Caco-2 (cell line): ENCODE results near the gene CTXN2. TPM values are rescaled to one million over a fixed set of nuclear protein-coding genes. Genes with fewer than 3 reads are reported as not detected.

Source experiments
- BruUV-seq: library from RNA; stranded (reverse); fragments of 400-500 nt; replicated peaks from 2 replicates; lab custom pipeline; 2021; lab: Mats Ljungman, UMichigan
- CTCF ChIA-PET: fragments of 300-600 bp; sonication (Branson Sonifier 250); formaldehyde crosslinking; loops from one replicate; lab custom pipeline; 2022; ENCODE audit warnings: antibody characterized with exemption; lab: Charles Lee
- POLR2A ChIA-PET: fragments of 300-600 bp; sonication (Branson Sonifier 250); formaldehyde crosslinking; loops from one replicate; lab custom pipeline; 2022; ENCODE audit warnings: antibody characterized with exemption; lab: Charles Lee
- DNase-seq, 2 experiments: peaks; one replicate each; pipeline versions ENCODE4 v3.0.0 to v3.0.0-alpha.2; 2020 to 2022
- H3K27me3 ChIP-seq: replicated peaks from 2 replicates; pipeline ENCODE4 v1.6.0; 2011; ENCODE audit warnings: low read length; ENCODE audit not compliant: control insufficient read depth, insufficient read depth
- H3K36me3 ChIP-seq: 2 replicates; pipeline ENCODE4 v1.5.1; 2011; ENCODE audit warnings: low read length; ENCODE audit not compliant: control insufficient read depth, insufficient read depth
- H3K4me1 ChIP-seq: fragments of 250-450 bp; sonication (Bioruptor Pico); 2 replicates; pipeline ENCODE4 v1.5.1; 2020; ENCODE audit warnings: mild to moderate bottlenecking
- H3K4me3 ChIP-seq: 2 replicates; pipeline ENCODE4 v1.5.1; 2011; ENCODE audit warnings: low read depth, mild to moderate bottlenecking, control low read depth, low read length
- H3K9me3 ChIP-seq: fragments of 250-450 bp; sonication (Bioruptor Pico); 2 replicates; pipeline ENCODE4 v1.5.1; 2020; ENCODE audit warnings: mild to moderate bottlenecking, moderate library complexity
- H3K27ac Mint-ChIP-seq: one replicate; pipeline ENCODE4 v1.8.0; 2022; ENCODE audit warnings: mixed read lengths; ENCODE audit not compliant: unreplicated experiment
- H3K27me3 Mint-ChIP-seq: one replicate; pipeline ENCODE4 v1.8.0; 2022; ENCODE audit warnings: mixed read lengths; ENCODE audit not compliant: insufficient read depth, unreplicated experiment
- H3K36me3 Mint-ChIP-seq: one replicate; pipeline ENCODE4 v1.8.0; 2022; ENCODE audit warnings: mild to moderate bottlenecking, mixed read lengths; ENCODE audit not compliant: insufficient read depth, unreplicated experiment
- H3K4me1 Mint-ChIP-seq: one replicate; pipeline ENCODE4 v1.8.0; 2022; ENCODE audit warnings: low read depth, mixed read lengths; ENCODE audit not compliant: unreplicated experiment
- H3K4me3 Mint-ChIP-seq: one replicate; pipeline ENCODE4 v1.8.0; 2022; ENCODE audit warnings: mild to moderate bottlenecking, moderate library complexity, mixed read lengths; ENCODE audit not compliant: unreplicated experiment
- H3K9me3 Mint-ChIP-seq: one replicate; pipeline ENCODE4 v1.8.0; 2022; ENCODE audit warnings: mixed read lengths; ENCODE audit not compliant: unreplicated experiment
- CTCF ChIP-seq, 2 experiments: fragments of 200-600 bp in 1 of 2; IDR thresholded peaks; 1 replicate in 1 of 2; 2 replicates in 1 of 2; pipeline versions ENCODE4 v1.5.1 to v1.8.0; 2011 to 2022; ENCODE audit warnings: antibody characterized with exemption in 1 of 2, control low read depth in 1 of 2, inconsistent platforms in 1 of 2, low read depth in 1 of 2, low read length in 1 of 2, mild to moderate bottlenecking in 1 of 2, moderate library complexity in 1 of 2; ENCODE audit not compliant: insufficient read depth in 1 of 2, severe bottlenecking in 1 of 2, unreplicated experiment in 1 of 2
- intact Hi-C: fragments of 100-400 bp; cut with micrococcal nuclease; formaldehyde crosslinking; loops from one replicate; pipeline ENCODE4 v1.10.0; 2022; ENCODE audit not compliant: unreplicated experiment
- total RNA-seq: library from RNA; stranded (reverse); gene quantifications from 2 replicates; pipeline ENCODE4 v1.2.3, GENCODE V29; 2022

The CTXN2 gene
- total RNA-seq, 1 experiment from 2014 or later = not detected

GRCh38 chr15:48153526-48153925, 37.9 kb upstream of the CTXN2 start:
- intact Hi-C loops = no loop called here
- H3K36me3 ChIP-seq = no peaks in the 10 kb centered on the region
- POLR2A ChIA-PET = no interaction called here
- no peak for TF ChIP-seq CTCF (IDR thresholded peaks at IDR 0.05; ENCODE audit: insufficient read depth in 1 of 2, low read depth in 1 of 2, low read length in 1 of 2, severe bottlenecking in 1 of 2, unreplicated experiment in 1 of 2)
- Mint-ChIP-seq H3K36me3 (no peaks in the 10 kb centered on the region), H3K27me3 (no peaks in the 10 kb centered on the region), H3K27ac (no peak overlapping the region), H3K4me1 (no peaks in the 10 kb centered on the region), H3K4me3 (no peak overlapping the region), H3K9me3 (no peaks in the 10 kb centered on the region)
- no peaks in the 10 kb centered on the region for H3K9me3 ChIP-seq
- no peak overlapping the region for H3K4me3 ChIP-seq
- DNase-seq = no peak
- H3K27me3 ChIP-seq = no peaks in the 10 kb centered on the region
- BruUV-seq = no TSS peak
- H3K4me1 ChIP-seq = no peaks in the 10 kb centered on the region
- CTCF ChIA-PET = no interaction called here

GRCh38 chr15:48168616-48169015, 22.8 kb upstream of the CTXN2 start:
- H3K4me3 Mint-ChIP-seq = no peak overlapping the region
- intact Hi-C loops = no loop called here
- no peaks in the 10 kb centered on the region for H3K4me1 ChIP-seq
- H3K4me1 Mint-ChIP-seq = no peaks in the 10 kb centered on the region
- no peaks in the 10 kb centered on the region for H3K27me3 Mint-ChIP-seq
- no peak overlapping the region for H3K27ac Mint-ChIP-seq
- no peaks in the 10 kb centered on the region for H3K9me3 Mint-ChIP-seq
- POLR2A ChIA-PET = no interaction called here
- H3K36me3 ChIP-seq = no peaks in the 10 kb centered on the region
- TF ChIP-seq CTCF (IDR thresholded peaks at IDR 0.05; ENCODE audit: insufficient read depth in 1 of 2, low read depth in 1 of 2, low read length in 1 of 2, severe bottlenecking in 1 of 2, unreplicated experiment in 1 of 2) = no peak
- CTCF ChIA-PET = no interaction called here
- no peaks in the 10 kb centered on the region for H3K9me3 ChIP-seq
- peaks cover 7% of the 10 kb centered on the region for H3K36me3 Mint-ChIP-seq
- no peak for DNase-seq
- no peaks in the 10 kb centered on the region for H3K27me3 ChIP-seq
- no peak overlapping the region for H3K4me3 ChIP-seq
- BruUV-seq = no TSS peak

GRCh38 chr15:48170981-48171380, 20.5 kb upstream of the CTXN2 start:
- Mint-ChIP-seq H3K36me3 (peaks cover 7% of the 10 kb centered on the region), H3K9me3 (no peaks in the 10 kb centered on the region), H3K4me1 (no peaks in the 10 kb centered on the region), H3K4me3 (no peak overlapping the region), H3K27me3 (no peaks in the 10 kb centered on the region), H3K27ac (no peak overlapping the region)
- CTCF ChIA-PET = no interaction called here
- H3K27me3 ChIP-seq = no peaks in the 10 kb centered on the region
- POLR2A ChIA-PET = no interaction called here
- H3K4me3 ChIP-seq = no peak overlapping the region
- intact Hi-C loops = no loop called here
- TF ChIP-seq CTCF (IDR thresholded peaks at IDR 0.05; ENCODE audit: insufficient read depth in 1 of 2, low read depth in 1 of 2, low read length in 1 of 2, severe bottlenecking in 1 of 2, unreplicated experiment in 1 of 2) = no peak
- no peaks in the 10 kb centered on the region for H3K9me3 ChIP-seq
- BruUV-seq = no TSS peak
- no peaks in the 10 kb centered on the region for H3K36me3 ChIP-seq
- DNase-seq = no peak
- H3K4me1 ChIP-seq = no peaks in the 10 kb centered on the region
